HG03439 (cell line): ENCODE data around the gene TIMM17B.

ENCODE experiments used
- ATAC-seq: cut with Tn5 transposase; IDR thresholded peaks from one replicate; pipeline ENCODE4 v1.9.1; 2021; ENCODE audit warnings: mild to moderate bottlenecking, moderate library complexity; ENCODE audit not compliant: unreplicated experiment

The TIMM17B gene

GRCh38 chrX:48919360-48919841, 21.8 kb upstream of the TIMM17B start:
- peak; percentile 24 for ATAC-seq

GRCh38 chrX:48918643-48919340, 21.2 kb upstream of the TIMM17B start, which contains the start of gene PIM2:
PIM2 (minus strand) TSS chrX:48919024; CDS start chrX:48918834, 190 bp downstream.
- ATAC-seq = peak; percentile 65

GRCh38 chrX:48918301-48918642, 20.7 kb upstream of the TIMM17B start:
- ATAC-seq = no peak

- ATAC-seq = peak; percentile 37
Observed at GRCh38 chrX:48917139-48918001, 19.8 kb upstream of the TIMM17B start.

GRCh38 chrX:48914593-48915493, 17.3 kb upstream of the TIMM17B start:
- no peak for ATAC-seq

DNA sequence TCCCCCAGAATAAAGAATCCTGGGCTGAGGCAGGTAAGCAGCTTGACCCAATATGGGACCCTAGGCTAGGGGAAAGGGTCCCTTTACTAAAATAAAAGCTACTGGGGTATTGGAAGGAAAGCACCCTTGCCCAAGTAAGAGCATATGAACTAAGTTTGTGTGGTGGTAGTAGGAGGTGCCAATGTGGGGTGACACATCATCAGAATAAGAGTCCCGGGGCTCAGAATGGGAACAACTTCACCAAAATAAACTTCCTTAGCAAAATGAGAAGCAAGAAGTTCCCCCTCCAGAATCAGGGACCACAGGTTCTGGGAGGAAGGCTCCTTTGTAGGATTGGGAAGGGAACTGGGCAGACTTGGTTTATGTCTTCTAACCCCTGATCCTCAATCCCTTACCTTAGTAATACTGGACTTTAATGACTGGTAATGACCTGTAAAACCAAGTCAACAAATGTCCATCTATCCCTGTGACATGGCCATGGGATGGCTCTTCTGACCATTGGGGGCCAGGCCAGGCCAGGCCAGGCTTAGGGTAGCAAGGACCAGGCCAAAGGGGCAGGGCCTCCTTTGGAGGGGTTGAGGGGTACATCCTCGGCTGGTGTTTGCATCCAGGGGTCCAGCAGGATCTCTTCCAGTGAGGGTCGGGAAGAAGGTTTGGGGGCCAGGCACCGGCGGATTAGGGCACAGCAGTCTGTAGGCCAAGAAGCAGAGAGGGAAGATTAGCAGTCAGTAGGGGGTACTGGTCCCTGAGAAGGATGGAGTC, 16.2 kb upstream of the TIMM17B start:
- ATAC-seq = no peak

DNA sequence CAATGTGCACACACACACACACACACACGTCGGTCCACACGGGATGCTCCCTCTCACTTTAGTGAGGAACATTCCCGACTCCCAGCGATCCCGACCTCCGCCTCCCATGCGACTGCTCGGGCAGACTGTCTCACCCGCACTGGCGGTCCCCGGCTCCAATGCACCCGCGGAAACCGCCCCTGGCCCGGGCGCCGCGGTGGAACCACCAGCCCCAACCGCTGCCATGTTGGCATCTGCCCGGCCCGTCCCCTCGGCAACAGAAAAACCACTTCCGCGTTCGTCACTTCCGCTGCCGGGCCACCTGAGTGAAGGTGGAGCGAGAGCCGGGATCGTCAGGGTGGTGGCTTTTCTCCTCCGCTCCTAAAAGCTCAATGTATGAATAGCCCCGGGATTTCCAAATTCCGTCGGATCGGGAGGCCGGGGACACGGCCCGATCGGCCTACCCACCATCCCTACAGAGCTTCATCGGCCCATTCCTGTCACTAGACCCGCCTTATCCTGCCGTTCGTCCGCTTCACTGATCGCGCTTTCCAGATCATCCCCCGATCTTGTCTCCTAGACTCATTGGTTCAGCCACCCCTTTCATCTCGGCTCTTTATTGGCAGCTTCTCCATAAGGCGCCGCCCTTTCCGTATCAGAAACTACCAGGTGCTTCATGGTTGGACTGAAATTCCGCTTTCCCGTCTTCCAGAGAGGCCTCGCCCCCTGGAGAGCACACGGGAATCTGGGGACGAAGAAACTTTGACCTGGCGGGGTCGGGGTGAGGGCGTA, 14.0 kb upstream of the TIMM17B start, which contains the start of gene SLC35A2:
Gene SLC35A2, minus strand, starts transcription at position 235 of the 771 bp plus-strand sequence. Its CDS starts 10 bp downstream, at position 225.
- ATAC-seq = peak; percentile 59

- ATAC-seq = no peak
Observed at GRCh38 chrX:48910926-48911411, 13.4 kb upstream of the TIMM17B start.

GRCh38 chrX:48909703-48910294, 12.2 kb upstream of the TIMM17B start:
- ATAC-seq = no peak

DNA sequence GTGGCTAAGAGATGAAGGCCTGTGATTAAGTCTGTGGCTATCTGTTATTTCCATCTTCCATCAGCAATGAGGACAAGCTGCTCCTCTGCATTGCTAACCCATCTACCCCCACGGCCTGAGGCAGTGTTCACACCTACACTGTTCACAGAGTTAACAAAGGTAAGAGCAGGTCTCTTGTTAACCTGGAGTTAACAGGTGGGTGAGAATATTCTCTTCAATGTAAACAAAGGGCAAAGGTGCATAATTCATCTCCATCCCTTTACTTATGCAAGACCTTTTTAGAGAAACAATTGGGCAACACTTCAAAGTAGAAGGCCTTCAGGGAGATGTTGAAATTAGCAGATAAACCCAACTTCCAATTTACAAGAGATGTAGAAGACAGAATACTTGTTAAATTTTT, 11.0 kb upstream of the TIMM17B start:
- no peak for ATAC-seq

DNA sequence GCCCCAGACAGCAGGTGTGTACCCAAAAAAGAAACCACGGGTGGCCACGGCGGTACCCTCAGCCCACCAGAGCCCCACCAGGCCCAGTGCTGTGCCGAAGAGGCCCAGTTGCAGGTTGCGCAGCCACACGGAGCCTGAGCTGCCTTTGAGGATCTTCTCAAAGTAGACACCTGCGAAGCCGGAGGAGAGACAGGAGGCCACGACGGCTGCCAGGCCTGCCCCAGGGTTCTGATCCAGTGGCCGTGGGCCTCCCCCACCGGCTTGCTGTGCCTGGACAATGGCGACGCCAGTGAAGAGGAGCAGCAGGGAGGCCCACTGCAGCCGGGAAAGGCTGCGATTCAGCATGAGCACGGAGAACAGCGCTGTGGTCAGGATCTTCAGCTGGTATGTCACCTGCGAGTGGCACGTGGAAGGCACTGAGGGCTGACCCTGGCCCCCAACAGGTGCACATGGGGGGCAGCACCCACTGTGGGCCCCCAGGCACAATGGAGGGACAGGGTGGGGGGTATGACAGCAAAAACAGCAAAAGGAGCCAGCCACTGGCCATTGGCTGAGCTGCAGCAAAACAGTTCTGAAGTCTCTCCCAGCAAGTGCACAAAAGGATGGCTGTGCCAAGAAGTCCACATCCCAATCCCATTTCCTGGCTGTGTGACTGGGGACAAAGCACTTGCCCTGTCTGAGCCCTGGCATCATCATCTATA, 7.7 kb upstream of the TIMM17B start:
- ATAC-seq = no peak

GRCh38 chrX:48904626-48905025, 7.1 kb upstream of the TIMM17B start:
- no peak for ATAC-seq

DNA sequence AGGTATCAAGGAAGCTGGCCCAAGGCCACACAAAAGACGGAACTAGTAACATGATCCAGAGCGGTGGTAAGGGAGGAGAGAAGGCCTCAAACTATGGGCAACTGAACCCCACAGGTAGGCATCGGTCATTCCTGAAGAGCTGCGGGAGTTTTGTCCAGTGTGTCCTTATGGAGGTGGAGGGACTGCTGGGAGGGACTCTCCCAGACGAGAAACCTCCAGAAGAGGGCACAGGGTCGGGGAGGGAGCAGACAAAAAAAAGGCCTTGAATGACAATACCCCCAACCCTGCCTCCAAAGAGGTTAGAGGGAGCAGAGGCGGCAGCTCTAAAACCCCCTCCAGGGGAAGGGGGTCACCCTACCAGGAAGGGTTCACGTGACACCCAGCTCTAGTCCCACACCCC, 6.6 kb upstream of the TIMM17B start:
- no peak for ATAC-seq

DNA sequence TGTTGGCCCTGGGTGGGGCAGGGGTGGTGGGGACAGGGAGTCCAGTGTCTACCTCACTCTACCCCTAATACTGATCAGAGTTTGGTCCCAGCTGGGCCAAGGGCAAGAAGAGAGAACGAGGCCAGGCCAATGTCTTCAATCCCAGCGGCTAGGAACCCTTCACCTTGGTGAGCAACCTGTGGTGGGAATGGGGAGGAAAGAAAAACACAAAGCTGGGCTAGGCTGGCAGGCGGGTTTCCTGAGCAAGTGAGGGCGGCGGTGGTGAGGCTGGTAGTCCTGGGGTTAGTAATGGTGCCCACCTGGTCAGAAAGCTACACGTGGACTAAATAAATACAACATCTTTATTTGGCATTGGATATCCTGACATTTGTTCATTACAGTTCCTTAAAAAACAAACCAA, 5.7 kb upstream of the TIMM17B start:
- ATAC-seq = no peak

DNA sequence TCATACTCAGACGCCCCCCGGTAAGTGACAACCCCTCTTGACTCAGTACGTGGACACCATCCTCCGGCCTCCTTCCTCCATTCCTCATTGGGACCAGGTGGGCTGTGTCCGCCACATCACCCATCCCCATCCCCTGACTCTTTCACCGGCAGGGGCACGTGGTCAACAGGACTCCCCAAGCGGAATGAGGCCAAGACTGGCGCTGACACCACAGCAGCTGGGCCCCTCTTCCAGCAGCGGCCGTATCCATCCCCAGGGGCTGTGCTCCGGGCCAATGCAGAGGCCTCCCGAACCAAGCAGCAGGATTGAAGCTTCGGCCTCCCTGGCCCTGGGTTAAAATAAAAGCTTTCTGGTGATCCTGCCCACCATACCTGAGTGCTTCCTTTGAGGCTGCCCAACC, 5.2 kb upstream of the TIMM17B start:
- no peak for ATAC-seq

DNA sequence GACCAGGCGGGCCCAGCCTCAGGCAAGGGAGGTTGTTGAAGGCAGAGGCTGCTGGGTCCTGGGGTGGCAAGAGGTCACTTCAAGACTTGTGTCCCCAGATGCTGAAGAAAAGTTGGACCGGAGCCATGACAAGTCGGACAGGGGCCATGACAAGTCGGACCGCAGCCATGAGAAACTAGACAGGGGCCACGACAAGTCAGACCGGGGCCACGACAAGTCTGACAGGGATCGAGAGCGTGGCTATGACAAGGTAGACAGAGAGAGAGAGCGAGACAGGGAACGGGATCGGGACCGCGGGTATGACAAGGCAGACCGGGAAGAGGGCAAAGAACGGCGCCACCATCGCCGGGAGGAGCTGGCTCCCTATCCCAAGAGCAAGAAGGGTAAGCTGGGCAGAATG, 4.6 kb upstream of the TIMM17B start:
- no peak for ATAC-seq

DNA sequence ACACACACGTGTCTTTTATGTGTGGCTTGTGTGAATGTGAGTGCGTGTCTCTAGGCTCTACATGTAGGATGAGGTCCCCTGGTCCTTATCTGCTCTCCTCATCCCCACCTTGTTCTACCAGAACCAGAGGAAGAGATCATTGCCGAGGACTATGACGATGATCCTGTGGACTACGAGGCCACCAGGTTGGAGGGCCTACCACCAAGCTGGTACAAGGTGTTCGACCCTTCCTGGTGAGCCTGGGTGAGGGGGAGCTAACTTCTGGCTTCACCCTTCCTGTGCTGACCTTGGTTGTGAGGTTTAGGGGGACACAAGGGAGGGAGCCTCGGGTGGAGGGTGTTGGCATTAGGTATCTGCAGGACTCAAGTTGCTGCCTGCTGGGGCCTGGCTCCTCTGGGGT, 3.5 kb upstream of the TIMM17B start:
- no peak for ATAC-seq

DNA sequence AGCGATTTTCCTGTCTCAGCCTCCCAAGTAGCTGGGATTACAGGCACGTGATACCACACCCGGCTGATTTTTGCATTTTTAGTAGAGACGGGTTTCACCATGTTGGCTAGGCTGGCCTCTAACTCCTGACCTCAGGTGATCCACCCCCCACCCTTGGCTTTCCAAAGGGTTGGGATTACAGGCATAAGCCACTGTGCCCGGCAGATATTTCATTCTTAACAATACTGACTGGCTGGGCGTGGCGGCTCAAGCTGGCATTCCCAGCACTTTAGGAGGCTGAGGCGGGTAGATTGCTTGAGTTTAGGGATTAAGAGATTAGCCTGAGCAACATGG, 1.5 kb upstream of the TIMM17B start:
- ATAC-seq = no peak
